GM23338 (cell line): Measurements from ENCODE around the gene MKNK2.

ENCODE experiments used
- CTCF ChIP-seq, 2 experiments: fragments of 200-600 bp in 1 of 2; sonication (generic) in 1 of 2; conservative IDR thresholded peaks; 2 replicates each; pipeline versions ENCODE4 v1.5.1 to v1.6.1; 2016 to 2017; ENCODE audit warnings: antibody characterized with exemption in 2 of 2, low read depth in 2 of 2, mild to moderate bottlenecking in 2 of 2, moderate library complexity in 1 of 2
- EZH2 ChIP-seq: fragments of 200-600 bp; sonication (generic); IDR thresholded peaks from one replicate; pipeline ENCODE4 v1.8.0; 2017; ENCODE audit warnings: antibody characterized with exemption, mild to moderate bottlenecking, low read depth; ENCODE audit not compliant: unreplicated experiment
- EZH2phosphoT487 ChIP-seq: fragments of 200-600 bp; sonication (generic); IDR thresholded peaks from one replicate; pipeline ENCODE4 v1.8.1; 2018; ENCODE audit warnings: antibody characterized with exemption; ENCODE audit not compliant: unreplicated experiment
- NANOG ChIP-seq: IDR thresholded peaks from 2 replicates; pipeline ENCODE4 v1.6.1; 2016; ENCODE audit warnings: antibody characterized with exemption, borderline replicate concordance
- TF ChIP-seq, protein P1 (sequence below): IDR thresholded peaks from one replicate; pipeline ENCODE4 v1.6.1; 2018; ENCODE audit warnings: antibody characterized with exemption; ENCODE audit not compliant: unreplicated experiment

DNA sequence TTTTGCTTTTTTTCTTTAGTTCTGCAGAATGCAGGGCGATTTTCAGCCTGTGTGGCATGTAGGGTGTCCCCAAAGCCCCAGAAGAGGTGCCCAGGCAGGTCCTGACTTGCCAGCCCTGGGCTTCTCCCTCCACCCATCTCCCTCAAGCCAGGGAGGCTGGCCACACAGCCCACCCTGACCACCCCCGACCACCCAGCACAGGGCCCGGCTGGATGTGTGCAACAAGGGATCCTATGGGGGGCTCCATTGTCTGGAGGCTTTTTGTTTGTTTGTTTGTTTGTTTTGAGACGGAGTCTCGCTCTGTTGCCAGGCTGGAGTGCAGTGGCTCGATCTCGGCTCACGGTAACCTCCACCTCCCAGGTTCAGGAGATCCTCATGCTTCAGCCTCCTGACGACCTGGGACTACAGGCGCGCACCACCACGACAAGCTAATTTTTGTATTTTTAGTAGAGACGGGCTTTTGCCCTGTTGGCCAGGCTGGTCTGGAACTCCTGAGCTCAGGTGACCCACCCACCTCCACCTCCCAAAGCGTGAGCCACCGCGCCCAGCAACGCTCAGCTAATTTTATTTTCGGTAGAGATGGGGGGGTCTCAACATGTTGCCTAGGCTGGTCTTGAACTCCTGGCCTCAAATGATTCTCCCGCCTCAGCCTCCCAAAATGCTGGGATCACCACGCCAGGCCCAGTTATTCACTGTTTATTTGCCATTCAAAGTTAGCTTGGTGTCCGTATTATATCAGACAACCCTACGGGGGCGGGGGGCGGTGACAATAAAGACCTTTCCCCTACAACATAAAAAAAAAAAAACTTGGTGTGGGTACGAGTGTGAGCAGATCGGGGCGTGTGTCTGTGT is 7.8 kb upstream of the MKNK2 start:
- TF ChIP-seq CTCF (conservative IDR thresholded peaks at IDR 0.05; ENCODE audit: low read depth in 2 of 2) (no peak), EZH2 (no peak), EZH2phosphoT487 (no peak), NANOG (no peak)
- TF ChIP-seq, protein P1, sequence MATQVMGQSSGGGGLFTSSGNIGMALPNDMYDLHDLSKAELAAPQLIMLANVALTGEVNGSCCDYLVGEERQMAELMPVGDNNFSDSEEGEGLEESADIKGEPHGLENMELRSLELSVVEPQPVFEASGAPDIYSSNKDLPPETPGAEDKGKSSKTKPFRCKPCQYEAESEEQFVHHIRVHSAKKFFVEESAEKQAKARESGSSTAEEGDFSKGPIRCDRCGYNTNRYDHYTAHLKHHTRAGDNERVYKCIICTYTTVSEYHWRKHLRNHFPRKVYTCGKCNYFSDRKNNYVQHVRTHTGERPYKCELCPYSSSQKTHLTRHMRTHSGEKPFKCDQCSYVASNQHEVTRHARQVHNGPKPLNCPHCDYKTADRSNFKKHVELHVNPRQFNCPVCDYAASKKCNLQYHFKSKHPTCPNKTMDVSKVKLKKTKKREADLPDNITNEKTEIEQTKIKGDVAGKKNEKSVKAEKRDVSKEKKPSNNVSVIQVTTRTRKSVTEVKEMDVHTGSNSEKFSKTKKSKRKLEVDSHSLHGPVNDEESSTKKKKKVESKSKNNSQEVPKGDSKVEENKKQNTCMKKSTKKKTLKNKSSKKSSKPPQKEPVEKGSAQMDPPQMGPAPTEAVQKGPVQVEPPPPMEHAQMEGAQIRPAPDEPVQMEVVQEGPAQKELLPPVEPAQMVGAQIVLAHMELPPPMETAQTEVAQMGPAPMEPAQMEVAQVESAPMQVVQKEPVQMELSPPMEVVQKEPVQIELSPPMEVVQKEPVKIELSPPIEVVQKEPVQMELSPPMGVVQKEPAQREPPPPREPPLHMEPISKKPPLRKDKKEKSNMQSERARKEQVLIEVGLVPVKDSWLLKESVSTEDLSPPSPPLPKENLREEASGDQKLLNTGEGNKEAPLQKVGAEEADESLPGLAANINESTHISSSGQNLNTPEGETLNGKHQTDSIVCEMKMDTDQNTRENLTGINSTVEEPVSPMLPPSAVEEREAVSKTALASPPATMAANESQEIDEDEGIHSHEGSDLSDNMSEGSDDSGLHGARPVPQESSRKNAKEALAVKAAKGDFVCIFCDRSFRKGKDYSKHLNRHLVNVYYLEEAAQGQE, result no peak
